Prostate gland (tissue), 2 donors: ENCODE results near the gene NOL9. TPM values are rescaled to one million over a fixed set of nuclear protein-coding genes. Genes with fewer than 3 reads are reported as not detected.

Source experiments
- DNase-seq: peaks from one replicate; pipeline ENCODE4 v3.0.0-alpha.2; 2019; ENCODE audit warnings: low spot score
- H3K27ac ChIP-seq, 2 donors: fragments of 200-600 bp; sonication (generic); 2 replicates each; pipeline ENCODE4 v1.5.1; 2017 to 2019
- H3K27me3 ChIP-seq: fragments of 200-600 bp; sonication (generic); replicated peaks from 2 replicates; pipeline ENCODE4 v1.5.1; 2019; ENCODE audit not compliant: insufficient read depth
- H3K36me3 ChIP-seq, 2 donors: fragments of 200-600 bp; sonication (generic); 1 replicate in 1 of 2; 2 replicates in 1 of 2; pipeline versions ENCODE4 v1.5.1 to v1.8.1; 2017 to 2019
- H3K4me1 ChIP-seq: fragments of 200-600 bp; sonication (generic); replicated peaks from 2 replicates; pipeline ENCODE4 v1.5.1; 2019
- H3K4me3 ChIP-seq, 2 donors: fragments of 200-600 bp; sonication (generic); 2 replicates each; pipeline ENCODE4 v1.5.1; 2017 to 2019
- H3K9me3 ChIP-seq: fragments of 200-600 bp; sonication (generic); 2 replicates; pipeline ENCODE4 v1.5.1; 2017
- CTCF ChIP-seq, 4 experiments: fragments of 200-600 bp in 2 of 4; fragments of 450-650 bp in 2 of 4; sonication (generic) in 2 of 4; IDR thresholded peaks; 1 replicate in 3 of 4; 2 replicates in 1 of 4; pipeline ENCODE4 v1.5.1; 2016 to 2019; ENCODE audit warnings: antibody characterized with exemption in 4 of 4, mild to moderate bottlenecking in 2 of 4, moderate library complexity in 2 of 4
- POLR2A ChIP-seq: fragments of 450-650 bp; IDR thresholded peaks from one replicate; pipeline ENCODE4 v1.6.1; 2016; ENCODE audit warnings: antibody characterized with exemption, mild to moderate bottlenecking
- POLR2AphosphoS5 ChIP-seq: sonication (generic); formaldehyde crosslinking; IDR thresholded peaks from one replicate; pipeline ENCODE4 v1.6.1; 2017; ENCODE audit warnings: antibody characterized with exemption
- WGBS: methylation state at CpG from one replicate; pipeline ENCODE4 v1.1.5; 2018; 5-methylcytosine and 5-hydroxymethylcytosine counted together
- intact Hi-C: fragments of 100-400 bp; cut with DNase I; formaldehyde crosslinking; loops from one replicate; pipeline ENCODE4 v1.14.2; 2022
- total RNA-seq, 2 donors: library from RNA; depleted of rRNA; stranded (reverse); fragments of >200 nt; gene quantifications; one replicate each; pipeline ENCODE4 v1.1.0, GENCODE V29; 2016

The NOL9 gene
- total RNA-seq, 2 donors from 2014 or later: 15.7 to 20.9 TPM

GRCh38 chr1:6581561-6582305 lies 27.4 kb upstream of the NOL9 start:
- Histone ChIP-seq H3K4me1 (peaks cover 16% of the 10 kb centered on the region), H3K4me3 (no peak overlapping the region), H3K9me3 (no peaks in the 10 kb centered on the region), H3K36me3 (no peaks in the 10 kb centered on the region), H3K27me3 (no peaks in the 10 kb centered on the region), H3K27ac (peak overlapping the region in 1 of 2 donors; percentile 90)
- DNase-seq: no peak
- TF ChIP-seq POLR2A: no peak
- TF ChIP-seq POLR2AphosphoS5: no peak
- TF ChIP-seq CTCF (IDR thresholded peaks at IDR 0.05): no peak
- WGBS: 61% methylated on average over 10 of the region's 10 CpGs
- intact Hi-C loops: loop anchor here (2.0 kb wide), 1 partner anchor 27 kb away; the partner anchor contains the start of genes NOL9 and TAS1R1

GRCh38 chr1:6580593-6581409 lies 26.5 kb upstream of the NOL9 start:
- no peak for DNase-seq
- peak overlapping the region; percentile 87 to 90 for H3K4me3 ChIP-seq
- 23% methylated on average over 18 of the region's 19 CpGs for WGBS
- no peak for TF ChIP-seq CTCF (IDR thresholded peaks at IDR 0.05)
- no peak for TF ChIP-seq POLR2AphosphoS5
- TF ChIP-seq POLR2A: no peak
- no peaks in the 10 kb centered on the region for H3K27me3 ChIP-seq
- intact Hi-C loops: loop anchor here (2.0 kb wide), 1 partner anchor 26 kb away; the partner anchor contains the start of genes NOL9 and TAS1R1
- peaks cover 16% of the 10 kb centered on the region for H3K4me1 ChIP-seq
- H3K9me3 ChIP-seq: no peaks in the 10 kb centered on the region
- peak overlapping the region; percentile 90 to 94 for H3K27ac ChIP-seq
- no peaks in the 10 kb centered on the region for H3K36me3 ChIP-seq

GRCh38 chr1:6580119-6580592 lies 25.8 kb upstream of the NOL9 start:
- DNase-seq: no peak
- under 1% methylated on average over 29 of the region's 30 CpGs for WGBS
- intact Hi-C loops: loop anchor here (2.0 kb wide), 1 partner anchor 25 kb away; the partner anchor contains the start of genes NOL9 and TAS1R1

DNA sequence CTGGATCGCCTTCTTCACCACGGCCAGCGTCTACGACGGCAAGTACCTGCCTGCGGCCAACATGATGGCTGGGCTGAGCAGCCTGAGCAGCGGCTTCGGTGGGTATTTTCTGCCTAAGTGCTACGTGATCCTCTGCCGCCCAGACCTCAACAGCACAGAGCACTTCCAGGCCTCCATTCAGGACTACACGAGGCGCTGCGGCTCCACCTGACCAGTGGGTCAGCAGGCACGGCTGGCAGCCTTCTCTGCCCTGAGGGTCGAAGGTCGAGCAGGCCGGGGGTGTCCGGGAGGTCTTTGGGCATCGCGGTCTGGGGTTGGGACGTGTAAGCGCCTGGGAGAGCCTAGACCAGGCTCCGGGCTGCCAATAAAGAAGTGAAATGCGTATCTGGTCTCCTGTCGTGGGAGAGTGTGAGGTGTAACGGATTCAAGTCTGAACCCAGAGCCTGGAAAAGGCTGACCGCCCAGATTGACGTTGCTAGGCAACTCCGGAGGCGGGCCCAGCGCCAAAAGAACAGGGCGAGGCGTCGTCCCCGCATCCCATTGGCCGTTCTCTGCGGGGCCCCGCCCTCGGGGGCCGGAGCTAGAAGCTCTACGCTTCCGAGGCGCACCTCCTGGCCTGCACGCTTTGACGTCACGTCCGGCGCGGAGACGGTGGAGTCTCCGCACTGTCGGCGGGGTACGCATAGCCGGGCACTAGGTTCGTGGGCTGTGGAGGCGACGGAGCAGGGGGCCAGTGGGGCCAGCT lies 25.2 kb upstream of the NOL9 start, which contains the start of gene ZBTB48:
ZBTB48 (plus strand) TSS at position 621 of the 745 bp plus-strand sequence. CDS start 616 bp downstream, outside the sequence.
- Histone ChIP-seq H3K27ac (peak within 1 kb of the TSS; percentile 90 to 94), H3K4me1 (peaks cover 16% of the 10 kb centered on the region), H3K9me3 (no peaks in the 10 kb centered on the region), H3K4me3 (peak within 1 kb of the TSS; percentile 87 to 90), H3K27me3 (no peaks in the 10 kb centered on the region), H3K36me3 (no peaks in the 10 kb centered on the region)
- peak in 1 of 4 experiments; percentile 16 for TF ChIP-seq CTCF (IDR thresholded peaks at IDR 0.05)
- peak; percentile 99 for TF ChIP-seq POLR2AphosphoS5
- TF ChIP-seq POLR2A: peak; percentile 95
- intact Hi-C loops: loop anchor here (2.0 kb wide), 1 partner anchor 25 kb away; the partner anchor contains the start of genes NOL9 and TAS1R1
- WGBS: 7% methylated on average over 43 of the region's 58 CpGs
- peak; percentile 99 for DNase-seq

More at GRCh38 chr1:6580119-6580592, 25.8 kb upstream of the NOL9 start:
- Histone ChIP-seq H3K4me3 (peak overlapping the region; percentile 87 to 90), H3K36me3 (no peaks in the 10 kb centered on the region), H3K9me3 (no peaks in the 10 kb centered on the region), H3K27me3 (no peaks in the 10 kb centered on the region), H3K27ac (peak overlapping the region; percentile 90 to 94), H3K4me1 (peaks cover 16% of the 10 kb centered on the region)
- TF ChIP-seq CTCF (IDR thresholded peaks at IDR 0.05) (no peak), POLR2AphosphoS5 (no peak), POLR2A (no peak)
